Testis (tissue), 2 donors: ENCODE measurements around the gene ABHD17A.

Experiments
- POLR2A ChIP-seq: fragments of 450-650 bp; IDR thresholded peaks from one replicate; pipeline ENCODE4 v1.6.1; 2017; ENCODE audit warnings: antibody characterized with exemption, mild to moderate bottlenecking, moderate library complexity
- TF ChIP-seq, protein P1 (sequence below), 3 experiments: fragments of 450-650 bp in 2 of 3; fragments of 200-600 bp in 1 of 3; sonication (generic) in 1 of 3; IDR thresholded peaks; one replicate each; pipeline ENCODE4 v1.5.1; 2016 to 2019; ENCODE audit warnings: antibody characterized with exemption in 3 of 3, mild to moderate bottlenecking in 2 of 3, moderate library complexity in 1 of 3

DNA sequence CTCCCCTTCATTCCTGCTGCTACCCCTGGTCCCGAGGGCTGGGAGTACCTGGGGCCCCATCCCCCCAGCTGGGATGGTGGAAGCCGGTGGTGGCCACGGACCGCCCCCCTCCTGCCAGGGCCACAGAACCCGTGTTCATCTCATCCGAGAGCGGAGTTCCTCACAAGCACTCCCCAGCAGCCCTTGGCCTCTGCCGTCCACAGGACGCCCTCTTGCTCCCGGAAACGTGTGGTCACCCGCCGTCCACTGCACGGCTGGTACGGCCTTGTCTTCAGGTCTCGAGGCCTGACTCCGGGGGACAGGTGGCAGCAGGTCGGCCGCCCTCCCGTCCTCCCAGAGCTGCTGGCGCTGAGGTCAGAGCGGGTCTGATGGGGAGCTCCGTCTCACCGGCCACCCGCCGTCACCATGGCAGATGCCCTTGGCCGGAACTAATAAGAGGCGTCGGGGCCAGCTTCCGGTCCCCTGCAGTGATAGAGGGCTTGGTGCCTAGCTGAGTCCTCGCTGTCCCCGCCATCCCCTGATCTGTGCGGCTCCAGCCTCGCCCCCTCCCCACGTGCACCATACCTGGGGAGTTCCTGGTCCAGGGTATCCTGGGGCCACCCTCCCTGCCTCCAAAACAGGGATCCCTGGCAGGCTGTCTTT lies 39.1 kb upstream of the ABHD17A start:
- TF ChIP-seq, protein P1, sequence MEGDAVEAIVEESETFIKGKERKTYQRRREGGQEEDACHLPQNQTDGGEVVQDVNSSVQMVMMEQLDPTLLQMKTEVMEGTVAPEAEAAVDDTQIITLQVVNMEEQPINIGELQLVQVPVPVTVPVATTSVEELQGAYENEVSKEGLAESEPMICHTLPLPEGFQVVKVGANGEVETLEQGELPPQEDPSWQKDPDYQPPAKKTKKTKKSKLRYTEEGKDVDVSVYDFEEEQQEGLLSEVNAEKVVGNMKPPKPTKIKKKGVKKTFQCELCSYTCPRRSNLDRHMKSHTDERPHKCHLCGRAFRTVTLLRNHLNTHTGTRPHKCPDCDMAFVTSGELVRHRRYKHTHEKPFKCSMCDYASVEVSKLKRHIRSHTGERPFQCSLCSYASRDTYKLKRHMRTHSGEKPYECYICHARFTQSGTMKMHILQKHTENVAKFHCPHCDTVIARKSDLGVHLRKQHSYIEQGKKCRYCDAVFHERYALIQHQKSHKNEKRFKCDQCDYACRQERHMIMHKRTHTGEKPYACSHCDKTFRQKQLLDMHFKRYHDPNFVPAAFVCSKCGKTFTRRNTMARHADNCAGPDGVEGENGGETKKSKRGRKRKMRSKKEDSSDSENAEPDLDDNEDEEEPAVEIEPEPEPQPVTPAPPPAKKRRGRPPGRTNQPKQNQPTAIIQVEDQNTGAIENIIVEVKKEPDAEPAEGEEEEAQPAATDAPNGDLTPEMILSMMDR (IDR thresholded peaks at IDR 0.05), result no peak
- no peak for TF ChIP-seq POLR2A
